ENCODE data around the gene PBX2.
"Not testable (repeated sequence)": the region's sequence is repeated elsewhere in the genome, so short reads cannot be mapped to it uniquely, and the experiment has no call there.

PBX2 gene

DNA sequence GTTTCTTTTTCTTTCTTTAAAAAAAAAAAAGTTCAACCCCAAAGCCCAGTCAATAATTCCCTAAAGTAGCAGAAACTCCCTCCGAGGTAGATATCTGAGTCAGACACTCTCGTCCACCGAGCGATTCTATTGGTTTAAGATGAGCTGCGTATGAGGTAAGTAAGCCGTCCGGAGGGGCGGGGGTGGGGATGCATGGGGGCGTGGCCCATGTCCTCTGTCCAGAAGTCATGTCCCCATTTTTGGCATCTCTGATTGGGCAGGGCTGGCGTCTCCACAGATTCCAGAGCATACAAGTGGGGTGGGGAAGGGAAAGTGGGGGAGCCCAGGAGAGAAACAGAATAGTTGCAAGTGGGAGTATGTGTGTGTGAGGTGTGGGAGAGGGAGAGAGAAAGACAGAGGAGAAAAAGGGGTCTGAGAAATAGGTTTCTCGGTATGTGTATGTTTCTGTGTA is 4.3 kb downstream of the PBX2 start:
- not testable (repeated sequence) for DNase-seq

DNA sequence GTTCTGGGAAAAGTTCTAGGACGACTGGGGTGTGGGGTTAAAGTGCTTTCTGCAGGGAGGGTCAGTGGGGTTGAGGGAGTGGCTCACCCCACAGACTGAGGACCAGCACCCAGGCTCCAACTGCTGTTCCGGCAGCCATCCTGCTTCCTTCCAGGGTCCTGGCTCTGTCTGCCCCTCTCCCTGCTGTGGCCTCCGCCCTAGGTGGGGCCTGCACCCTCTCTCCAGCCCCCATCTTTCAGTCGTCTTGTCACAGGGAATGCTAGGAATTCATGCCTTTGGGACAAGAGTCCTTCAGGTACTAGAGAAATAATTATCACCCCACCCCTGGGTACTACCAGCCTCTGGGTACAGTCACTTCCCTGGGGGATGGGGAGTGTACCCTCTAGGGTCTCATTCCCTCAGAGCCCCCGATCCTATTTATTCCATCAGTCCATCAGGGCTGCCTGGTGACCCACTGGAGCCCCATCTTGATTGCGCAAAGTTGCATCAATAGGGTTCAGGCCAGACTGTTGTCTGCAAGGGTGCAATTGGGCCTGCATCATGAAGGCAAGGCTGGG is 5.8 kb downstream of the PBX2 start, which contains the start of gene AGER:
AGER (minus strand) TSS at position 170 of the 557 bp plus-strand sequence; CDS start at position 139, 31 bp downstream.
- no peak for DNase-seq

DNA sequence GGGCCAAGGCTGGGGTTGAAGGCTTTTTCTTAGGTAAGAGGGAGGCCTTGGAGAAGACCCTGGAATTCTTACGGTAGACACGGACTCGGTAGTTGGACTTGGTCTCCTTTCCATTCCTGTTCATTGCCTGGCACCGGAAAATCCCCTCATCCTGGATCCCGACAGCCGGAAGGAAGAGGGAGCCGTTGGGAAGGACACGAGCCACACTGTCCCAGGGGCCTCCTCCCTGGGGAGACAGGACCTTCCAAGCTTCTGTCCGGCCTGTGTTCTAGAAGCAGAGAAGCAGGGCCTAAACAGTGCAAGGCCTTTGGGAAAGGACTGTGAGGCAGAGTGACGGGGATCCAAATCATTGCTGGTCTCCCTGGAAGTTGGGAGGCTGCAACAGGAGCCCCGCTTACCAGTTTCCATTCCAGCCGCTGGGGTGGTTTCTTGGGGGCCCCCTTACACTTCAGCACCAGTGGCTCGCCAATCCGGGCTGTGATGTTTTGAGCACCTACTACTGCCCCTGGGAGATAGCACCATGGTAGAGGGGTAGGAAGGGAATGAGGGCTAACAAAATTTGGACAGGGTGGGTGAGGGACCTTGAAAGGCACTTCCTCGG is 6.4 kb downstream of the PBX2 start:
- DNase-seq, result no peak

DNA sequence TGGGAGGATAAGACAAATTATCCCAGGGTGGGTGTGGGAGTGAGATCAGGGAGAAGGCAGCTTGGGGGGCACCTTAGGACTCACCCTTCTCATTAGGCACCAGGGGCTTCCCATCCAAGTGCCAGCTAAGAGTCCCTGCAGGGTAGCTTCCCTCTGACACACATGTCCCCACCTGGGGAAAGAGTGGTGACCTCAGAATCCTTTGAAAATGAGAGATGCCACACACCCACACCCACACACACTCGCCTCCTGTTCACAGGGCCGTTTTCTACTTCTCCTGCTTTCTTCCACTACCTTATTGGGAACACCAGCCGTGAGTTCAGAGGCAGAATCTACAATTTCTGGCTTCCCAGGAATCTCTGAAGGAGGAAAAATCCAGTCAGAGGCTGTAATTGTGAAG is 7.0 kb downstream of the PBX2 start:
- no peak for DNase-seq

DNA sequence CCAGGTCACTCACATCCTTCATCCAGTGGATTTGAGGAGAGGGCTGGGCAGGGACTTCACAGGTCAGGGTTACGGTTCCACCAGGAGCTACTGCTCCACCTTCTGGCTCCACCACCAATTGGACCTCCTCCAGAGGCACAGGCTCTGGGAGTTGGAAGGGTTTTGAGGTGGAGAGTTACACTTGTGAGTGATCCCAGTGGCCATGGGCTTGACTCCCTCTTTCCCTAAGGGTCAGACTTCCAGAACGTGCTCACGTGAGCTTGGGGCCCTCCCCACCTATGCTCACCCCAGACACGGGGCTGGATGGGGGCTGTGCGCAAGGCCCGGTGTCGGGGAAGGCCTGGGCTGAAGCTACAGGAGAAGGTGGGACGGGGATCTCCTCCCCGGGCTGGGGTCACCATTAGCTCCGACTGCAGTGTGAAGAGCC is 7.4 kb downstream of the PBX2 start:
- no peak for DNase-seq

DNA sequence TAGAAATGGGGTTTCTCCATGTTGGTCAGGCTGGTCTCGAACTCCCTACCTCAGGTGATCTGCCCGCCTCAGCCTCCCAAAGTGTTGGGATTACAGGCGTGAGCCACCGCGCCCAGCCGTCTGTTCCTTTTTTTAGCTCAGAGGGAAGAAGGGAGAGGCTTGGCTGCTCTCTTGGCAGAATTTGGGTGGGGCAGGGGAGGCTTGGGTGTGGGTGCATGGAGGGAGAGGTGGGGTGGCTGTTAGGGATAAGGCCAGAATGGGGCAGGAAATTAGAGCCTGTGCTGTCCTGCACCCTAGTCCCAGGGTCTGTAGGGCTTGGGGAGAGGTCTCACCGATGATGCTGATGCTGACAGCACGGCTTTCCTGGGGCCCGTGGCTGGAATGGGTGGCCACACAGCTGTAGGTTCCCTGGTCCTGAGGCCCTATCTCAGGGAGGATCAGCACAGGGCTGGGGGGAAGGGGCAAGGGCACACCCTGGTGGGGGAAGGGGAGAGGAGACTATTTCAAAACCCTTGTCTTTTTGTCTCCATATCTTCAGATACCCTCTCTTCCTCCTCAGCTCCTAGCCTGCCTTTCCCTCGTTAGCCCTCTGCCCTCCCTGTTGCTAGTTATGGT is 8.0 kb downstream of the PBX2 start:
- DNase-seq, result no peak

DNA sequence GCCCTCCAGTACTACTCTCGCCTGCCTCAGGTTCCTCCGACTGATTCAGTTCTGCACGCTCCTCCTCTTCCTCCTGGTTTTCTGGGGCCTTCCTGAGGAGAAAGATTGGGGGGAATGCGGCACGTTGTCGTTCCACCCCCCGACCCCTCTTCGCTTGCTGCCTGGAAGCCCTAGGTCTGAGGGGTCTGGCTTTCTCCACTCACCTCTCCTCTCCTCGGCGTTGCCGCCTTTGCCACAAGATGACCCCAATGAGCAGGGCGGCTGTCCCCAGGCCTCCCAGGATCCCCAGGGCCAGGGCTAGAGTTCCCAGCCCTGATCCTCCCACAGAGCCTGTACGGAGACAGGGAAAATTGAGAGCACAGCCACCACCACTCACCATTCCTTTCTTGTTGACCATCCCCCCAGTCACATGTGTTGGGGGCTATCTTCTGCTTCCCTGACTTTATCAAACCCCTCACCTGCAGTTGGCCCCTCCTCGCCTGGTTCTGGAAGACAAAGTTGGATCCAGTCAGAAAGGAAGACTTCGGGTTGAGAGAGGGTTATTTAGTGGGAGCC is 8.8 kb downstream of the PBX2 start:
- DNase-seq, result no peak

DNA sequence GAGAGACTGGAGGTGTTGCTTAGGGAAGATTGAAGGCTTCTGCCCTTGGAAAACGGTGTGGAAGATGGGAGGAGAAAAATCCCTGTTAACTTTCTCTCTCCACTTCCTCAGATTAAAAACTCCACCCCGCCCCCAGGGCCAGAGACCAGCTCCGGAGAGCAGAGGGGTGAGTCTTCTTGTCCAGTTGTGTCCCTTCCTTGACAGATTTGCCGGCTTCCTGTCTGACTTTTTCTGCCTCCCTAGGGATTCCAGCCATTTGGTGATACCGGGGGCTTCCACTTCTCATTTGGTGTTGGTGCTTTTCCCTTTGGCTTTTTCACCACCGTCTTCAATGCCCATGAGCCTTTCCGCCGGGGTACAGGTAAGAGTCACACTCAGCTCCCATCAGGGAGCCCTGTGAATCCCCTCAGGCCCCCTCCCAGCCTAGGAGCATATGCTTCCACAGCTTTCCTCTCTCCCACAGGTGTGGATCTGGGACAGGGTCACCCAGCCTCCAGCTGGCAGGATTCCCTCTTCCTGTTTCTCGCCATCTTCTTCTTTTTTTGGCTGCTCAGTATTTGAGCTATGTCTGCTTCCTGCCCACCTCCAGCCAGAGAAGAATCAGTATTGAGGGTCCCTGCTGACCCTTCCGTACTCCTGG is 10.1 kb downstream of the PBX2 start:
- DNase-seq, result no peak

DNA sequence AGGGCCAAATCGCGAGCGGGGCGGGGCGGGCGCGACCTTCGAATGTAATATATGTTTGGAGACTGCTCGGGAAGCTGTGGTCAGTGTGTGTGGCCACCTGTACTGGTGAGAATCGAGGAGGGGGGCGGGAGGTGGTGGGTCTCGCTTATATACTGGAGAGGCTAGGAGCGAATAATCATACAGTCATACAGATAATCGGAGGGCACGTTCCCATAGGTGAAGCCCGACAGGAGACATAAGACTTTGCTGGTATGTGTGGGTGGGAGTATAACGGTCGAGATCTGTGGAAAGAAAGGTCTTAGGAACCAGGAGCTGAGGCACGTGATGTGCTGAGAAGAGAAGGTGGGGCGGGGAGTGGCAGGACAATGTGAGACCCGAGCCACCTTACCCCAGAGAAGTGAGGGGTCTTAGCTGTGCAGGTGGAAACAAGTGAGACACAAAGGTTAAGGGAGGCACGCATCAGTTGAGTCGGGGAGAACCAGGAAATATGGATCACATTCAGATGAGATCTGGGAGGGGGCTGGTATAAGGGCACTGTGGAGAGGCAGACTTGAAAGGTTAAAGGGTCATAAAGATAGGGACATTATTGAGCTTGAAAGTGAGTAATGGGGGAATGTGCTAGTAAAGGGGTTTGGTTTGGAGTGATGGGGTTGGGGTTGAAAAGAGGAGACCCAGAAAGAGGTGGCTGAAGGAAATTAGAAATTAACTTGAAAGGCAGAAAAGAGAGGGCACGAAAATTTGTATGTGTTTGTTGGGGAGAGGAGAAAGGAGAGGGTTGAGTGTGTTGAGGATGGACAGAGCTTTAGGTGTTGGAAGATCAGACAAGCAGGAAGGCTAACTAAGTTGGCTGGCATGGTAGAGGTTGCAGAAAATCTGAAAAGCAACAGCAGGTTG is 11.2 kb downstream of the PBX2 start:
- DNase-seq, result no peak

DNA sequence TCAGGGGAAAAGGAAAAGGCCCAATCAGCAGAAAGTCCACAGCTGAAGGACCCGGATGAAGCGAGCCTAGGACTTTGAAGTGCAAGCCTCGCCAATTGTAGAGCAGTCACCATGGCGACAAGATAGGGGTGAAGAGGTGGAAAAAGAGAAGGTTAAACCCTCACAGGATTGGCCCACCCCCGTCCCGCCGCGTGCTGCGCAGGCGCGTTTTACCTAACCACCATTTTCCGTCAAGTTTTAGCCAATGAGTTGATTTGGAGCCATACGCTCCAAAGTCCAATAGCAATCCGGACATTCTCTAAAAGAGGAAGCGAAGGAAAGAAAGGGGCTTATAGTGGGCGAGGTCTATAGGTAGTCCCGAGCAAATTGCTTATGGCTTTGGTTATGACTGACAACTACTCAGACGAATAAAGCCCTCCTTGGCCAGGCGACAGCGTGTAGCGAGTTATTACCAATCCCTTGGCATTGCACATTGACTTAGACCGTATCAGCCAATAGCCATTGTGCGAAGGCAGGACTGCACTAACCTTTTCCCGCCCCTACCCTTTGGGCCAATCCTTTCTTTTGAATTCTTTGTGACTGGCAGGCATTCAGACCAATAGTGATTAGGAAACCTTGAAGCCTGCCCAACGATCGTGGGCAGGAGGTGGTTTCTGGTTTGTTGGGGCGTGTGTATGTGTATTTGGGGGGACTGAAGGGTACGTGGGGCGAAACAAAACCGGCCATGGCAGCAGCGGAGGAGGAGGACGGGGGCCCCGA is 12.0 kb downstream of the PBX2 start, which contains the start of gene RNF5:
RNF5 (plus strand) TSS at position 618 of the 759 bp plus-strand sequence; CDS start at position 725, 107 bp downstream.
- peak; percentile 100 for DNase-seq

DNA sequence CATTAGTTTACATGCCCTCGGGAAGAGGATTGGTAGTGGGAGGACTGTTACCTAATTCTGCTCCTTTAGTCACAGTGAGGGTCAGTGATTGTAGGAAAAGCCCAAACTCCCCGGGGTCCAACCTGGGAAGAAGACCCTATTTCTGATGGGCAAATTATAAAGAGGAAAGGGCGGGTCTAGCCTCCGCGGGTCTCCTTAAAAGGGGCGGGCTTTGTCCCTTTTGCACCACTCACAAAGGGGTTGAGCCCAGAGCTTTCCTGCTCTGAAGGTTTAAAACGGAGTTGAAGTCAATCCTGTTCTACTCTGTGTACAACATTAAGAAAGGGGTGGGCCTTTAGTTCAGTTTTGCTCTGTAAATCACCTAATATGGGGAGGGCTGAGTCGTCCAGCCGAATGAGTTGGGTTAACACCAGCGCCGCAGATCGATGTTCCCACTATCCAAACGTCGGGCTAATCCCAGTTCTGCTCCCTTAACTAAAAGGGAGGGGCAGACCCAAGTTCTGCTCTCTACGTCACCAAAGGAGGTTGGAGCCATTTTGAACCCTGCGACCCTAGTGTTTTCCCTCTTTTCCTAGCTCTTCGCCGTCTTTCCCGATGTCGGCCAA is 12.7 kb downstream of the PBX2 start:
- DNase-seq, result peak; percentile 90

DNA sequence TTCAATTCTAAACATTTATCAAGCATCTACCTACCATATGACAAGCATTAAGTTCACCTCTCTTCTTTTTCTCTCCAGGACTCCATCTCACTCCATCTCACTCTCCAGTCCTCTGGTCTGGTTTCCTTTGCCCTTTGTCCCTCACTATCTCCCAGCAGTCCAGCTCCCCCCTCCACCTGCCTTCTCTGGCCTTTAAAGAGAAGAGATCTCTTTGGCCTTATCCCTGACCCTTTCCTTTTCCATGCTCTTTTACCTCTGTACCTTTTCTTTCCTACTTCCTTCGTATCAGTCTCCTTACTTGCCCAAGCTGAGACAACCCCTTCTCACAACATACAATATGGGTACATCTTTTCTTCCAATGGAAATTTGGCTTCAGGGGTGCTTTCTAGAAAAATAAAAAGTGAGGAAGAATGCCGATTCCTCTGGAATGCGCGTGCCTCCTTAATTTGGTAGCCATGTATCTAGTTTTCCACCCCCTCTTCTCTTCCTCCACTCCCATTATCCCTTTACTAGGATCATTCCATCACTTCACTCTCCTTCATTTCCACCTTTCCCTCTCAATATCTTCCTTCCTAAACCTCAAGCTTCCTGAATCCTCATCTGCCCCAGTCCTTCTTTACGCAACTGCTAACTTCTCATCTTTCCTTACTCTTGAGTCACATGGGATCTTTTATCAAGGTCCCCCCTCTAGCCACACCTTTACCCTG is 13.4 kb downstream of the PBX2 start:
- DNase-seq, result peak; percentile 54

DNA sequence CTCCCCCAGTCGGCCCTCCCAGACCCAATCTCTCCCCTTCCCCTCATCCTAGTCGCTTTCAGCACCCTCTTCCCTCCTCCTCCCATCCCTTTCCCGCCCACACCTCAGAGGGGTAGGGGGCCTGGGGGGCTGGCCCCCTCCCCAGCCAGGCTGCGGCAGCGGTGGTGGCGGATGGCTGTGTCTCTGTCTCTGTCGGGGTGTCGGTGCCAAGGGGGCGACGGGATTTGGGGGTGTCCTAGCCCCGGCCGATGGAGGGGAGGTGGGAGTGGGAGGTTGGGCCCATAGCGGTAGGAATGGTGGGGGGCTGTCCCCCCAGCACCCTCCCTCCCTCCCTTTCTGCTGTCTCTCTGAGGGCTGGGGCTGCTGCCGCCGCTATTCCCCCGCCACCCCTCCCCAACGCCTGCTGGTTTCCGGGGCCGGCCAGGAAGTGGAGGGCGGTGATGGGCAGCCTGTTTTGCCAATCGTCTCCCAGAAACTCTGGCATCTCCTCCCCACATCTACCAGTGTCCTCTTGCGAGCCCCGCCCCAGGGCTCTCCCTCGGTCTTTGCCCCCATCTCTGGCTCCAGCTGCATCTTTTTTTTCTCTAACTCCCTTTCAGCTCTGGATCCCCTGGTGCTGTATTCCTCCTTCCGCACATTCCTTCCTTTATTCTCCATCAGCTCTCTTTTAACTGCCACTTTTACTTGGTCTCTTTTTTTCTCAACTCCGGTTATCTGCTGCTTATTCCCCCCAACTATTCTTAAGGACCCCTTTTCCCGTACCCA is 14.1 kb downstream of the PBX2 start, which contains the start of gene AGPAT1:
AGPAT1 (minus strand) TSS at position 374 of the 765 bp plus-strand sequence. CDS start 4,588 bp downstream, outside the sequence.
- peak; percentile 96 for DNase-seq

DNA sequence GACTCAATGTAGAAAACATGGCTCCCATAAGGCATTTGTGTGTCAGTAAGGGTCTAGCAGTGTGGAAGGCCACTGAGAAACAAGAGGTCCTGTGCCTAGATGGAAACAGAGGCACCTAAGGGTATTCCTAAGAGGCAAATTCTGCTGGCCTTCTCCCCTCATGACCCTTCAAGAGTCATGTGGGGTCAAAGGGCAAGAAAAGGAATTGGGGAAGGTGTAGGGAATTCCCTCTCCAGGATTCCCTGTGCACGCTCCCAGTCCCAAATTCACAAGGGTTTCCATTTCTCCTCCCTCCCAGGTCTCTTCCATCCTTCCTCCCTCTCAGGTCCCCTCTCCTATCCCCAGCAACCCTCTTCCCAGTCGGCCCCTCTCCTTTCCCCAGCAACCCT is 14.7 kb downstream of the PBX2 start:
- DNase-seq, result no peak

DNA sequence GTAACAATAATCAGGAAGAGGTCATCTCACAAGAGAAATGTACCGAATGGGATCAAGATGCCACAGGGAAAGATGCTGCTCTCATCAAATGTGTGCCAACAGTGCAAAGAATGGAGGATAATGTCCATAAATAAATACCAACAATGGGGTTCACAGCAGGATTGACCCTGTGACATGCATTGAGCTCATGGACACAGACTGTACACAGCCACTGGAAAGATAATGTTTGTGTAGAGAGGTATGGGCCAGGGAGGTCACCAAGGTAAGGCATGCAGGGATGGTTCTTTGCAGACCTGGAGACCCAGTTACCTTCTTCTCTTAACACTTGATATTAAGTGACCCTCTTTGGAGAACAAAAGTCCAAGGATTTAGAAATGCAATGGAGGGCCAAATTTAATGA is 15.6 kb downstream of the PBX2 start:
- no peak for DNase-seq

DNA sequence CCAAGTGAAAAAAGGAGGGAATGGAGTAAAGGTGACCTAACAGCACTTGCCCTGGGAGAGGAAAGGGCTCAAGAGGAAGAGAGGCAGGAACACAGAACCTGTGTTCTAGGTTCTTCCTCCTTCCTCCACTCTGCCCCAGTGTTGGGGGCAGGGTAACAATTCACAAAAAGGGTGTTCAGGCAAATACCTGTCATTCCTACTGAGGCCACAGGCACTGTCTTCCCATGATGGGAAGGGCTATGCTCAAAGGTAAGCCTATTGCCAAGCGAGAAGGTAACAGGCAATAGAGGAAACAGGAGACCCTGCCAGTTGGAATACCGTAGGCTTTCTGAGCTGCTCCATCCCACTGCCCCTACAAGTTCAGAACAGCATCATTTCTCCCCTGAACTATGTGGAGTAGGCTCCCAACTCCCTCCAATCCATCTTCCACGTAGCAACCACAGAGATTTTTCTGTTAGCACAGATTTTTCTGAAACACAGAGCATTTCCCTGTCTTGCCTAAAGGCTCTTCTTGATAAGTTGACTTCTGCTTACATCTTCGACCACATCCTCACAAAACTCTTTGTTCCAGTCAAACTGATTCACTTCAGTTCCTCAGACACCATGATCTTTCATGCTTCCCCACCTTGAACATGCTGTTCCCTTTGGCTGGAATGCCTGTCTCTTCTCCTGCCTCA is 16.8 kb downstream of the PBX2 start:
- no peak for DNase-seq

DNA sequence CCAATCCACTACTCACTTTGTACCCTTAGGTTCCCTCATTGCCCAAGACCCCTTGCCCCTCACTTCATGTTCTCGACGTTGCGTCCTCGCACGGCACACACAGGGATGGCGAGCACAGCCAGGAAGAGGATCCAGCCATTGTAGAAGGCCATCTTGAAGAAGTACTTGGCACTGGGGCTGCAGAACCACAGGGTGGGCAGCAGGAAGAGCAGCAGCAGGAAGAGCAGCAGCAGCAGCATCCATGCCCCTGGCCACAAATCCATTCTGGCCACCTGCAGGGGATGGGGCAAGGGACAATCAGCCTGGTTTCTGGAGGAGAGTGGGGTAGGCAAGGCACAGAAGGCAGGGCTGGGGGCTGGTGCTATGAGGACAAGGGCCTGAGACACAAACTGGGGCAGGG is 18.8 kb downstream of the PBX2 start:
- no peak for DNase-seq

DNA sequence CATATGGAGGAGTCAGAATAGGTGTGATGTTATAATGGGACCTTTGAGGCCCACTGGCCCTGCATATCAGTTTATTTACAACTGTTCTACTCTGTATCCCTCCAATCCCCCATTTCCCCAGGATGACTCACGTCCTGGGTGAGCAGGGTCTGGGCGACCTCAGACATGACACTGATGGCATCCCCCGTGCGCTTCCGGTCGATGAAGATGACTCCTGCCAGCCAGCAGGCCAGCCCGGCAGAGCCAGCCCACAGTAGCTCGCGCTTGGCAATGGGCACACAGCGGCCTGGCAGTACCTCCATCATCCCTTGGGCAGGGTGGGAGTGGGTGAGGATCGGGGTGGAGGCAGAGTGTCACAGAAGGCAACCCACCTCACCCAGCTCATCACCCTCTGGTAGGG is 19.7 kb downstream of the PBX2 start:
- DNase-seq, result no peak
